ENCODE measurements around the gene CABLES1. TPM values are rescaled to one million over a fixed set of nuclear protein-coding genes. Genes with fewer than 3 reads are reported as not detected.
"Not testable (repeated sequence)": the region's sequence is repeated elsewhere in the genome, so short reads cannot be mapped to it uniquely, and the experiment has no call there.

Gene CABLES1
- total RNA-seq, 1 donor: 0.10 TPM

- H3K4me1 ChIP-seq (ENCODE audit: insufficient read depth, low read length): peaks cover 22% of the 10 kb centered on the region
- no peaks in the 10 kb centered on the region for H3K9me3 ChIP-seq (ENCODE audit: low read depth, low read length)
- no peaks in the 10 kb centered on the region for H3K27me3 ChIP-seq (ENCODE audit: insufficient read depth, low read length)
- peak overlapping the region; percentile 2 for H3K4me3 ChIP-seq (ENCODE audit: low read length)
These were observed 102.9 kb downstream of the CABLES1 start for GRCh38 chr18:23238152-23238531.

- no peak overlapping the region for H3K4me3 ChIP-seq (ENCODE audit: low read length)
- peaks cover 27% of the 10 kb centered on the region for H3K4me1 ChIP-seq (ENCODE audit: insufficient read depth, low read length)
- no peaks in the 10 kb centered on the region for H3K27me3 ChIP-seq (ENCODE audit: insufficient read depth, low read length)
- no peaks in the 10 kb centered on the region for H3K9me3 ChIP-seq (ENCODE audit: low read depth, low read length)
These were observed 103.5 kb downstream of the CABLES1 start for GRCh38 chr18:23238651-23239349.

GRCh38 chr18:23239350-23239692, 104.0 kb downstream of the CABLES1 start:
- Histone ChIP-seq H3K4me3 (ENCODE audit: low read length) (no peak overlapping the region), H3K9me3 (ENCODE audit: low read depth, low read length) (no peaks in the 10 kb centered on the region), H3K4me1 (ENCODE audit: insufficient read depth, low read length) (peaks cover 32% of the 10 kb centered on the region), H3K27me3 (ENCODE audit: insufficient read depth, low read length) (no peaks in the 10 kb centered on the region)

GRCh38 chr18:23239885-23240608, 104.8 kb downstream of the CABLES1 start:
- Histone ChIP-seq H3K27me3 (ENCODE audit: insufficient read depth, low read length) (no peaks in the 10 kb centered on the region), H3K4me3 (ENCODE audit: low read length) (no peak overlapping the region), H3K9me3 (ENCODE audit: low read depth, low read length) (no peaks in the 10 kb centered on the region), H3K4me1 (ENCODE audit: insufficient read depth, low read length) (peaks cover 32% of the 10 kb centered on the region)

- Histone ChIP-seq H3K4me3 (ENCODE audit: low read length) (no peak overlapping the region), H3K4me1 (ENCODE audit: insufficient read depth, low read length) (peaks cover 32% of the 10 kb centered on the region), H3K9me3 (ENCODE audit: low read depth, low read length) (no peaks in the 10 kb centered on the region), H3K27me3 (ENCODE audit: insufficient read depth, low read length) (no peaks in the 10 kb centered on the region)
These were observed 105.3 kb downstream of the CABLES1 start for GRCh38 chr18:23240609-23240930.

- peaks cover 32% of the 10 kb centered on the region for H3K4me1 ChIP-seq (ENCODE audit: insufficient read depth, low read length)
- not testable (repeated sequence) for H3K4me3 ChIP-seq (ENCODE audit: low read length); H3K9me3 ChIP-seq (ENCODE audit: low read depth, low read length); H3K27me3 ChIP-seq (ENCODE audit: insufficient read depth, low read length)
These were observed 106.7 kb downstream of the CABLES1 start for GRCh38 chr18:23241833-23242496.

GRCh38 chr18:23243178-23243577, 107.9 kb downstream of the CABLES1 start:
- Histone ChIP-seq H3K4me1 (ENCODE audit: insufficient read depth, low read length) (peaks cover 20% of the 10 kb centered on the region), H3K9me3 (ENCODE audit: low read depth, low read length) (no peaks in the 10 kb centered on the region), H3K4me3 (ENCODE audit: low read length) (no peak overlapping the region), H3K27me3 (ENCODE audit: insufficient read depth, low read length) (no peaks in the 10 kb centered on the region)

GRCh38 chr18:23243816-23244215, 108.5 kb downstream of the CABLES1 start:
- Histone ChIP-seq H3K4me1 (ENCODE audit: insufficient read depth, low read length) (peaks cover 13% of the 10 kb centered on the region), H3K27me3 (ENCODE audit: insufficient read depth, low read length) (no peaks in the 10 kb centered on the region), H3K4me3 (ENCODE audit: low read length) (no peak overlapping the region), H3K9me3 (ENCODE audit: low read depth, low read length) (no peaks in the 10 kb centered on the region)

- H3K9me3 ChIP-seq (ENCODE audit: low read depth, low read length): no peaks in the 10 kb centered on the region
- peaks cover 10% of the 10 kb centered on the region for H3K4me1 ChIP-seq (ENCODE audit: insufficient read depth, low read length)
- no peak overlapping the region for H3K4me3 ChIP-seq (ENCODE audit: low read length)
- H3K27me3 ChIP-seq (ENCODE audit: insufficient read depth, low read length): no peaks in the 10 kb centered on the region
These were observed 109.1 kb downstream of the CABLES1 start for GRCh38 chr18:23244401-23244800.

GRCh38 chr18:23245461-23245860, 110.2 kb downstream of the CABLES1 start:
- H3K27me3 ChIP-seq (ENCODE audit: insufficient read depth, low read length): no peaks in the 10 kb centered on the region
- H3K4me1 ChIP-seq (ENCODE audit: insufficient read depth, low read length): peaks cover 17% of the 10 kb centered on the region
- H3K9me3 ChIP-seq (ENCODE audit: low read depth, low read length): no peaks in the 10 kb centered on the region
- no peak overlapping the region for H3K4me3 ChIP-seq (ENCODE audit: low read length)

GRCh38 chr18:23247331-23247730, 112.0 kb downstream of the CABLES1 start:
- Histone ChIP-seq H3K27me3 (ENCODE audit: insufficient read depth, low read length) (no peaks in the 10 kb centered on the region), H3K4me3 (ENCODE audit: low read length) (no peak overlapping the region)

GRCh38 chr18:23247896-23248295, 112.6 kb downstream of the CABLES1 start:
- Histone ChIP-seq H3K9me3 (ENCODE audit: low read depth, low read length) (no peaks in the 10 kb centered on the region), H3K4me3 (ENCODE audit: low read length) (no peak overlapping the region), H3K27me3 (ENCODE audit: insufficient read depth, low read length) (no peaks in the 10 kb centered on the region), H3K4me1 (ENCODE audit: insufficient read depth, low read length) (peaks cover 32% of the 10 kb centered on the region)

More at GRCh38 chr18:23247331-23247730, 112.0 kb downstream of the CABLES1 start:
- no peaks in the 10 kb centered on the region for H3K9me3 ChIP-seq (ENCODE audit: low read depth, low read length)
- H3K4me1 ChIP-seq (ENCODE audit: insufficient read depth, low read length): peaks cover 32% of the 10 kb centered on the region

- no peaks in the 10 kb centered on the region for H3K9me3 ChIP-seq (ENCODE audit: low read depth, low read length)
- no peaks in the 10 kb centered on the region for H3K27me3 ChIP-seq (ENCODE audit: insufficient read depth, low read length)
- H3K4me1 ChIP-seq (ENCODE audit: insufficient read depth, low read length): peaks cover 26% of the 10 kb centered on the region
- H3K4me3 ChIP-seq (ENCODE audit: low read length): no peak overlapping the region
These were observed 113.5 kb downstream of the CABLES1 start for GRCh38 chr18:23248826-23249225.

- H3K9me3 ChIP-seq (ENCODE audit: low read depth, low read length): no peaks in the 10 kb centered on the region
- H3K4me3 ChIP-seq (ENCODE audit: low read length): no peak overlapping the region
- peaks cover 22% of the 10 kb centered on the region for H3K4me1 ChIP-seq (ENCODE audit: insufficient read depth, low read length)
- no peaks in the 10 kb centered on the region for H3K27me3 ChIP-seq (ENCODE audit: insufficient read depth, low read length)
These were observed 114.1 kb downstream of the CABLES1 start for GRCh38 chr18:23249348-23249747.

- Histone ChIP-seq H3K9me3 (ENCODE audit: low read depth, low read length) (no peaks in the 10 kb centered on the region), H3K4me3 (ENCODE audit: low read length) (no peak overlapping the region), H3K27me3 (ENCODE audit: insufficient read depth, low read length) (no peaks in the 10 kb centered on the region), H3K4me1 (ENCODE audit: insufficient read depth, low read length) (peaks cover 22% of the 10 kb centered on the region)
These were observed 115.8 kb downstream of the CABLES1 start for GRCh38 chr18:23250893-23251656.
